ENCODE measurements around the gene COL18A1.

DNA sequence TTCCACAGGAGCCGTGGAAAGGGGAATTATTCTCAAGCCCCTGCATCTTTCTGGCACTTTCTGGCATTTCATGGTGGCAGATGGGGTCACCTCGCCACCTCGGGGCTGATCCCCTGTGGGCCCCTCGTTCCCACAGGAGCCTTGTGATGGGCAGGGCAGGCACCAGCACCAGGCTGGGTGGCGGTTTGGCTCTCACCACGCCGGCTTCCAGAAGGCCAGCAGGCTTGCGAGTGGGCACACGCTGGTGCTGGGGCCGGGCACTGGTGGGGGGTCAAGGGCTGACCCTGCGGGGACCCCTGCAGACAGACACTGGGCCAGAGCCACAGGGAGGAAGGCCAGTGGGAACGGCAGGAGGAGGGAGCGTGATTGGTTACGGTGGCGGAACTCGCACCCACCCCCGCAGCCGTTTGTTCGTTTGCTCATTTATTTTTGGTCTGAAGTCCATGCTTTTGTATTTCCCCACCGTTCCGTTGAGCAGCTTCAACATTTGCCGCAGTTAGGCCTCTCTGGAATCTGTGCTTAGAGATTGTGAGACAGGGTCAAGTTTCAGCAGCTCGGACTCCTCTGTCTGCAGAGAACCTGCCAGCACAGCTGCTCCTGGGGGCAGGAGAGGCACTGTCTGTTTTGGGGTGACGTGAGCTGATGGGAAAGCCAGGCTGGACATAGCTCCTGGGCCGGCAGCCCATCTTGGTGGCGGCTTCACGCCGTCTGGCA is 5.3 kb downstream of the COL18A1 start:
- TF ChIP-seq, protein P1, sequence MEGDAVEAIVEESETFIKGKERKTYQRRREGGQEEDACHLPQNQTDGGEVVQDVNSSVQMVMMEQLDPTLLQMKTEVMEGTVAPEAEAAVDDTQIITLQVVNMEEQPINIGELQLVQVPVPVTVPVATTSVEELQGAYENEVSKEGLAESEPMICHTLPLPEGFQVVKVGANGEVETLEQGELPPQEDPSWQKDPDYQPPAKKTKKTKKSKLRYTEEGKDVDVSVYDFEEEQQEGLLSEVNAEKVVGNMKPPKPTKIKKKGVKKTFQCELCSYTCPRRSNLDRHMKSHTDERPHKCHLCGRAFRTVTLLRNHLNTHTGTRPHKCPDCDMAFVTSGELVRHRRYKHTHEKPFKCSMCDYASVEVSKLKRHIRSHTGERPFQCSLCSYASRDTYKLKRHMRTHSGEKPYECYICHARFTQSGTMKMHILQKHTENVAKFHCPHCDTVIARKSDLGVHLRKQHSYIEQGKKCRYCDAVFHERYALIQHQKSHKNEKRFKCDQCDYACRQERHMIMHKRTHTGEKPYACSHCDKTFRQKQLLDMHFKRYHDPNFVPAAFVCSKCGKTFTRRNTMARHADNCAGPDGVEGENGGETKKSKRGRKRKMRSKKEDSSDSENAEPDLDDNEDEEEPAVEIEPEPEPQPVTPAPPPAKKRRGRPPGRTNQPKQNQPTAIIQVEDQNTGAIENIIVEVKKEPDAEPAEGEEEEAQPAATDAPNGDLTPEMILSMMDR (IDR thresholded peaks at IDR 0.05) = no peak
- TF ChIP-seq POLR2A (IDR thresholded peaks at IDR 0.05) = no peak
